Sciatic nerve (tissue), 2 donors: ENCODE results near the gene PA2G4. TPM values are rescaled to one million over a fixed set of nuclear protein-coding genes. Genes with fewer than 3 reads are reported as not detected.
"Not testable (repeated sequence)": the region's sequence is repeated elsewhere in the genome, so short reads cannot be mapped to it uniquely, and the experiment has no call there.

Experiments used
- ATAC-seq: fragments of 200-7000 bp; cut with Tn5 transposase; one replicate; pipeline ENCODE4 v1.9.1; 2020; ENCODE audit warnings: mild to moderate bottlenecking, moderate library complexity
- DNase-seq: peaks from one replicate; pipeline ENCODE4 v3.0.0-alpha.2; 2020; ENCODE audit warnings: low spot score
- intact Hi-C: fragments of 100-400 bp; cut with DNase I; formaldehyde crosslinking; loops from one replicate; pipeline ENCODE4 v1.14.2; 2022
- total RNA-seq: library from RNA; stranded (reverse); fragmentation: NEBNext Ultra II Directional; extraction: Animal tissue kit (Norgen Biotek cat#: 25700); gene quantifications from one replicate; pipeline ENCODE4 v1.2.1, GENCODE V29; 2021
- donor health status: DM: no; HTN: no; CAD: no.
- donor health status: DM: no; HTN: no; CAD: no.

PA2G4 gene
- total RNA-seq, 1 donor from 2014 or later = 79.6 TPM

- DNase-seq (no peak), ATAC-seq (no peak)
- intact Hi-C loops = loop anchor here (10.0 kb wide), 1 partner anchor 1737 kb away; no protein-coding TSS in a partner anchor
Measured at GRCh38 chr12:56097738-56098137, 6.6 kb upstream of the PA2G4 start.

DNA sequence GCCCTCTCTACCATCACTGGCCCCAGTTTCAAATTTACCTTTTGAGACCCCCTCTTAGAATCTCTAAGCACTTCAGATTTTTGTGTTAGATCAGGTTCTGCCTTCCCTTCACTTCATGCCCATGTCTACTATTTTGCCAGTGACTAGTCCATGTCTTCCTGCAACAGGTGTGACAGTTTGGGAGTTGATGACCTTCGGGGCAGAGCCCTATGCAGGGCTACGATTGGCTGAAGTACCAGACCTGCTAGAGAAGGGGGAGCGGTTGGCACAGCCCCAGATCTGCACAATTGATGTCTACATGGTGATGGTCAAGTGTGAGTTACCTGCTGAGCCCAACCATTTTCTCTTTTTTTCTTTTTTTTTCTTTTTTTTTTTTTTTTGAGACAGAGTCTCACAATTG lies 5.8 kb upstream of the PA2G4 start:
- DNase-seq = no peak
- intact Hi-C loops = loop anchor here (10.0 kb wide), 1 partner anchor 1736 kb away; no protein-coding TSS in a partner anchor
- ATAC-seq = no peak

GRCh38 chr12:56099787-56100186 lies 4.6 kb upstream of the PA2G4 start:
- intact Hi-C loops = loop anchor here (10.0 kb wide), 1 partner anchor 1735 kb away; no protein-coding TSS in a partner anchor
- ATAC-seq (no peak), DNase-seq (no peak)

DNA sequence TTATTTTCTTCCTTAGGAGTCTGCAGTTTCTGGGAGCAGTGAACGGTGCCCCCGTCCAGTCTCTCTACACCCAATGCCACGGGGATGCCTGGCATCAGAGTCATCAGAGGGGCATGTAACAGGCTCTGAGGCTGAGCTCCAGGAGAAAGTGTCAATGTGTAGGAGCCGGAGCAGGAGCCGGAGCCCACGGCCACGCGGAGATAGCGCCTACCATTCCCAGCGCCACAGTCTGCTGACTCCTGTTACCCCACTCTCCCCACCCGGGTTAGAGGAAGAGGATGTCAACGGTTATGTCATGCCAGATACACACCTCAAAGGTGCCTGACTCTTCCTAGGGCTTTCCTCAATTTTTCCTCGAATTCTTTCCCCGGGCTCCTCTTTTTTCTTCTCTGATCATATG lies 3.3 kb upstream of the PA2G4 start:
- intact Hi-C loops = no loop called here

GRCh38 chr12:56102683-56103065 lies 1.7 kb upstream of the PA2G4 start:
- ATAC-seq = no peak
- DNase-seq = no peak
- intact Hi-C loops = no loop called here

More for the DNA sequence above, 3.3 kb upstream of the PA2G4 start:
- ATAC-seq (no peak), DNase-seq (no peak)

DNA sequence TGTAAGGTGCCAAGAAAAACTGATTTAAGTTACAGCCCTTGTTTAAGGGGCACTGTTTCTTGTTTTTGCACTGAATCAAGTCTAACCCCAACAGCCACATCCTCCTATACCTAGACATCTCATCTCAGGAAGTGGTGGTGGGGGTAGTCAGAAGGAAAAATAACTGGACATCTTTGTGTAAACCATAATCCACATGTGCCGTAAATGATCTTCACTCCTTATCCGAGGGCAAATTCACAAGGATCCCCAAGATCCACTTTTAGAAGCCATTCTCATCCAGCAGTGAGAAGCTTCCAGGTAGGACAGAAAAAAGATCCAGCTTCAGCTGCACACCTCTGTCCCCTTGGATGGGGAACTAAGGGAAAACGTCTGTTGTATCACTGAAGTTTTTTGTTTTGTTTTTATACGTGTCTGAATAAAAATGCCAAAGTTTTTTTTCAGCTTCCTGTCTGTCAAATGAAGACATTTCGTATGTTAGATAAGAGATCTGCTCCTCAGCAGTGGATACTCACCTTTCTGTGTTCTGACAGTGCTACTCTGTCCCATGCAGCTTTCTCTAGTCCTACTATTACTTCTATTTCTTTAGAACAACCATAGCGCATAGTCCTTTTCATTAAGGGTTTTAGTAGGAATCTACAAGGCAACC lies 1.2 kb upstream of the PA2G4 start:
- intact Hi-C loops = no loop called here
- no peak for ATAC-seq
- DNase-seq = no peak

DNA sequence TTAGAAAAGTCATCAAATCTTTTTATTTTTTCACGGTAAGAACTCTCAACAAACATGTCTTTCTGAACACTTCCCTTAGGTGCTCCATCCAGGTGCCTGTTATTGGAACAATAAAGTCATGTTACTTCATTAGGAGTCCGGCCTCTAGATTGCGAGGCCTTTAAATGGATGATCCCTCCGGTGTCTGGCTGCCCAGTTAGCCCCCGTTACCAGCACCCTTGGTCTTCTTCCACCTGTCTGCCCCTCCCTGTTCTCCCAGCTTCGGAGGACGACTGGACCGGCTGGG lies 593 bp upstream of the PA2G4 start:
- DNase-seq = no peak
- intact Hi-C loops = no loop called here
- ATAC-seq = no peak

GRCh38 chr12:56104815-56105608 lies 653 bp downstream of the PA2G4 start:
- no peak for DNase-seq
- peak; percentile 20 for ATAC-seq
- intact Hi-C loops = no loop called here

GRCh38 chr12:56105609-56105902 lies 1.2 kb downstream of the PA2G4 start:
- intact Hi-C loops = no loop called here
- no peak for DNase-seq

GRCh38 chr12:56107242-56107641 lies 2.9 kb downstream of the PA2G4 start:
- DNase-seq (no peak), ATAC-seq (no peak)
- intact Hi-C loops = no loop called here

More at GRCh38 chr12:56105609-56105902, 1.2 kb downstream of the PA2G4 start:
- ATAC-seq = no peak

DNA sequence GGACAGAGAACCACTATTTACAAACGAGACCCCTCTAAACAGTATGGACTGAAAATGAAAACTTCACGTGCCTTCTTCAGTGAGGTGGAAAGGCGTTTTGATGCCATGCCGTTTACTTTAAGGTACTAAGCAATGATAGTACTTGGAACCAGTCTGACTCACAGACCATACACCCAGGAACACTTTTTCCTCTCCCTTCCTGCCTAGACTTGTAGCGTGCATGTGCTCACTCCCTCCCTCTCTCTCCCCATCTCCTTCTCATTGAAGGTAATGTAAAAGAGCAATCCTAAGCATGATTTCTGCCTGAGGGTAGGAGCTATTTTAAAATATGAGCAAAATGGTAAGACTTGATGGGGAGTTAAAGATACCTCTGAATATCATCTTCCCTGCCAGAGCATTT lies 6.2 kb downstream of the PA2G4 start:
- intact Hi-C loops = no loop called here
- DNase-seq = no peak
- no peak for ATAC-seq

GRCh38 chr12:56114084-56114483 lies 9.7 kb downstream of the PA2G4 start:
- no peak for ATAC-seq
- DNase-seq = no peak
- intact Hi-C loops = no loop called here

DNA sequence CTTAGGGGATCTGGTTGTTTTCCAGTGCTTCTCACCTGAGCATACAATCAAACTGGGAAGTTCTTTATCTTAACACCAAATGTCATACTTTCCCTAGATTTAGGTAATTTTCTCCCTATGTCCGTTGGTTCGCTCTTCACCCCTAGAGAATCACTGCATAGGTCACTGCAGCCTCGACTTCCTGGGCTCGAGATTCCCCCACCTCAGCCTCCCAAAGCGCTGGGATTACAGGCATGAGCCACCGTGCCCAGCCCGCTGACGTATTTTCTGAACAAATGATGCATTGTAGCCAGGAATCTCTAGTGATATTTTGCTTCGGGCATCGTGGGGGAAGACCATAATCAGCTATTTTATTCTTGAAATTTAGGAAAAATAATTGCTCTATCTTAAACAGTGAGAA lies 11.0 kb downstream of the PA2G4 start:
- intact Hi-C loops = no loop called here
- ATAC-seq (no peak), DNase-seq (no peak)

DNA sequence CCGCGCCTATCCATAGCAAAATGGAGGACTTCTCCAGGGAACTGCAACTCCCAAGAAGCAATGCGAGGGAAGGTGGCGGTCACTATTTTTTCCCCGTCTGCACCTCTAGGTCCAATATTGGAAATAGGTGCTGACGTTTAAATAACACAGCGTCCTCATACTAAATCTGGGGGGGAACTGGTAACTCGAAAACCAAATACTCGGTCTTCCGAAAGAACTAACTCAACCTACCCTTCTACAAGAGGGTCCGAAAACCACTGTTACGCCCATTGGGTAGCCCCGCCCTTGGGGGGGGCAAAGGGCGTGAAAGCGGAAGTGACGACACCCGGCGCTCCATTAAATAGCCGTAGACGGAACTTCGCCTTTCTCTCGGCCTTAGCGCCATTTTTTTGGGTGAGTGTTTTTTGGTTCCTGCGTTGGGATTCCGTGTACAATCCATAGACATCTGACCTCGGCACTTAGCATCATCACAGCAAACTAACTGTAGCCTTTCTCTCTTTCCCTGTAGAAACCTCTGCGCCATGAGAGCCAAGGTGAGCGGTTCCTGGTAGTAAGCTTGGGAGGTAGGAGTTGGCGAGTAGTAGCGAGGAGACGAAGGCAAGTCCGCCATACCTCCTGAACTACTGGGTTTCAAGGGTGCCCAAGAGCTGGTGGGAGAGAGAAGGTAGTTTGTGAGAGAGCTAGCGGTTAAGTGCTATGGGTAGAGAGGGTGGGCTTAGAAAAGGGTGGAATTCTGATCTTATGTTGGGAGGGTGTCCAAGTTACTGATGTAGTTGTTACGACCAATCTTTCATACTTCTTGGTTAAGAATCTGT lies 12.1 kb downstream of the PA2G4 start, which contains the start of gene RPL41:
Gene RPL41 (plus strand): TSS at position 367 of the 815 bp plus-strand sequence.
- intact Hi-C loops = no loop called here
- peak; percentile 88 for ATAC-seq
- peak; percentile 97 for DNase-seq

DNA sequence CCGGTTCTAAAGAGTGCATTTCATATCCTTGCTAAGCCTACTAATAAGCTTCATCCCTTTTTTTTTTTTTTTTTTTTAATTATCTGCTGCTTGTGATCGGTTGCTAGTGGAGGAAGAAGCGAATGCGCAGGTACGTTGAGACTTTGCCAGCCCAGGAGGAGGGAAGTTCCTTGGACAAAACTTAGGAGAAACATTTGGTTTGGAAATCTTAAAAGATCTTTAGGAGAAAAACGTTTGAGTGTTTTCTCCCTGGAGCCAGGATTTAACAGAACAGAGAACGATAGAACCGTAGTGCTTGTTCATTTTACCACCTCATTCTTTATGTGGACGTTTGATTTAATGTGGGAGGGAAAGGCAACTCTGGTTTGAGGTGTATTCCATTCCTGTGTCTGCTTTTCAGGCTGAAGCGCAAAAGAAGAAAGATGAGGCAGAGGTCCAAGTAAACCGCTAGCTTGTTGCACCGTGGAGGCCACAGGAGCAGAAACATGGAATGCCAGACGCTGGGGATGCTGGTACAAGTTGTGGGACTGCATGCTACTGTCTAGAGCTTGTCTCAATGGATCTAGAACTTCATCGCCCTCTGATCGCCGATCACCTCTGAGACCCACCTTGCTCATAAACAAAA lies 12.8 kb downstream of the PA2G4 start:
- intact Hi-C loops, ATAC-seq, DNase-seq: not testable (repeated sequence)

DNA sequence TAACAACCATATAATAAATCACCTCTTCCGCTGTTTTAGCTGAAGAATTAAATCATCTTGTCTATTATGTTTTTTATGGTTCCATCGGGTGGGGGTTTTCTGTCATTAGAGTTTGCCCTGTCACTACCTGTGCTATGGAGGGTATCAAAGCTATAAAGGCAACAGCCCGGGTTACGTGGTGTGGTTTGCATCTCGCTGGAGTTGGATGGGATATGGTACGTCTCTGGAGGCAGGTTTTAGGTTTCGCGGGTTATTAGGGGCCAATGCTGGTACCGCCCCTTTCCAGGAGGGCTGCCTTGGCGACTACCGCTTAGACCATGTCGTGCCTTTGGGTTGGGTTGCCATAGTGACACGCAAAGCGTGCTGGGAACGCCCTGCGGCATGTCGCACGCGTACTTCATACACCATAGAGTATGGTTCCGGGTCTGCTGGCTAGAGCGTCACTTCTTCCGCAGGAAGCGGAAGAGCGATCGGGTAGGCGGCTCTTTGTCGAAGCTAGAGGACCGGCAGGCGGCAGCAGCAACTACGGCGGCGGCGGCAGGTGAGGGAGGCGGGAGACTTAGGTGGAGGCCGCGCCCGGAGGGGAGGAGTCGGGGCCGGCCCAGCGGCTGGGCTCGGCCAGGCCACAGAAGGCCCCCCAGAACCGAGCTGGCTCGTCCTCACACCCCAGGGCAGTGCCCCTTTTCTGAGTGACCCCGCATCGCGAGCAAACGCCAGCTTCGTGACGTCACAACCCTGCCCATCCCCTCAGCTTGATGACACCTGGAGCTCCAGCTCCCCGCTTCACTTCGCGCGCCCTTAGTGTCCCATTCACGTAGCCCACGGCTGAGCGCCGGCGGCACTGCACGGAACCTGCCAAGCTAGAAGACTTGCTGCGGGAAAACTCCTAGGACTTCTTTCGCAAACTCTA lies 13.7 kb downstream of the PA2G4 start, which contains the start of gene ZC3H10:
Gene ZC3H10 (plus strand): TSS at position 489 of the 910 bp plus-strand sequence. CDS start 2,297 bp downstream, outside the sequence.
- DNase-seq (peak; percentile 99), ATAC-seq (peak; percentile 92)
- intact Hi-C loops = no loop called here

GRCh38 chr12:56118688-56119357 lies 14.5 kb downstream of the PA2G4 start:
- DNase-seq = no peak
- intact Hi-C loops = no loop called here
- no peak for ATAC-seq

GRCh38 chr12:56119361-56119796 lies 15.0 kb downstream of the PA2G4 start:
- intact Hi-C loops = no loop called here
- peak; percentile 78 for DNase-seq
- ATAC-seq = peak; percentile 35
